ENCODE data around the gene MCTS1. TPM values are rescaled to one million over a fixed set of nuclear protein-coding genes. Genes with fewer than 3 reads are reported as not detected.
A peak's percentile ranks its signal among the peaks of the same experiment; 100 is the strongest.
"Not testable (repeated sequence)": the region's sequence is repeated elsewhere in the genome, so short reads cannot be mapped to it uniquely, and the experiment has no call there.

Gene MCTS1
- total and polyA plus RNA-seq, 2 experiments from 2014 or later = 33.0 to 58.2 TPM

DNA sequence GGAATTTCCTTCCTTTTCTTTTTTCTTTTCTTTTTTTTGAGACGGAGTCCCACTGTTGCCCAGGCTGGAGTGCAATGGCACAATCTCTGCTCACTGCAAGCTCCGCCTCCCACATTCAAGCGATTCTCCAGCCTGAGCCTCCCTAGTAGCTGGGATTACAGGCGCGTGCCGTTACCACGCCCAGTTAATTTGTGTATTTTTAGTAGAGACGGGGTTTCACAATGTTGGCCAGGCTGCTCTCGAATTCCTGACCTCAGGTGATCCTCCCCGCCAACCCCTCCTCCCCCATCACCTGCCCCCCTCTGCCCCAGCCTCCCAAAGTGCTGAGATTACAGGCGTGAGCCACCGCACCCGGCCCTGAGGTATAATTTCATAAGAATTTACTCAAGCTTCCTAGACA is 30.1 kb upstream of the MCTS1 start:
- H3K4me1 ChIP-seq (ENCODE audit: insufficient read depth); ATAC-seq; H3K4me3 Mint-ChIP-seq; H2AFZ ChIP-seq; H3K4me3 ChIP-seq; H3K27me3 Mint-ChIP-seq (ENCODE audit: insufficient read depth, low read depth, poor library complexity); H3K27ac ChIP-seq (ENCODE audit: low read depth); H3K79me2 ChIP-seq (replicated peaks; ENCODE audit: insufficient read depth); DNase-seq (ENCODE audit: low spot score); H3K9me2 ChIP-seq (ENCODE audit: insufficient read depth); H3F3A ChIP-seq (replicated peaks; ENCODE audit: low read depth); H3K9me3 Mint-ChIP-seq; H3K4me1 Mint-ChIP-seq; H3K36me3 Mint-ChIP-seq (ENCODE audit: low read depth); H3K27ac Mint-ChIP-seq; H3K4me2 ChIP-seq; H4K20me1 ChIP-seq (replicated peaks; ENCODE audit: insufficient read depth); H3K36me3 ChIP-seq (ENCODE audit: insufficient read depth); H3K27me3 ChIP-seq (ENCODE audit: insufficient read depth): not testable (repeated sequence)

DNA sequence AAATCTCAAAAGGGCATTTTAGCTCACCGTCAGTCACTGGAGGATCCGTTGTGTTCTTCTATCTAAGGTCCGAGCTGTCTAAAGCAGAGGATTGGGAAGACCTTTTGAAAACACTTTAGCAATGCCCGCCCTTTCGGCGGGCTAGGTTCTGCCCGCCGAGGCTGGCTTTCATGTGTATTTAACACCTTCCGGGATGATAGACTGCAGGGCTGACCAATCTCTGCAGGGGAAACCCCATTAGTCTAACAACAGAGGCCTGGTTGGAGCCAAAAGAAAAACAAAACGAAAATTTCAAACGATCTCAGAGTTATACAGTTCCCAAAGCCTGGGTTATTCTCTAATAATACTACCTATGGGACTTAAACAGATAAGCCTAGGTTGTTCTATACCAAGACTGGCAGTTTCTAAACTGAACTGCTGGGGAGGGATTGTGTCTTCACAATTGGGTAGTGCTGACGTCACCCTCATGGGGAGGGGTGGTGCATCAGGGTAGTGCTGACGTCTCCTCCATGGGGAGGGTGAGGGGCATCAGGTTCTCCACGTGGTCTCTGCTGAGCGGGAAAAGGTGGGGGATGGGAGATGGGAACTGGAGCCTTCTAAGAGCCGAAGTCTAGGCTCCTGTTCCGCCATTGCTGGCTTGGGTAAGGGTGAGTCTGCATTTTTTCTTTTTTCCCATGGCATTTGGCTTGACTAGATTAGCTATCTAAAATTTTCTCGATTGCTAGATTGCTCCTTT is 28.4 kb upstream of the MCTS1 start:
- DNase-seq (ENCODE audit: low spot score) (peak; percentile 42), ATAC-seq (peak; percentile 44)
- Histone ChIP-seq H4K20me1 (replicated peaks; ENCODE audit: insufficient read depth) (no peaks in the 10 kb centered on the region), H3K9me2 (ENCODE audit: insufficient read depth) (no peaks in the 10 kb centered on the region), H3K36me3 (ENCODE audit: insufficient read depth) (no peaks in the 10 kb centered on the region), H3K4me2 (no peak overlapping the region), H3F3A (replicated peaks; ENCODE audit: low read depth) (no peaks in the 10 kb centered on the region), H3K27ac (ENCODE audit: low read depth) (no peak overlapping the region), H3K4me3 (no peak overlapping the region), H3K27me3 (ENCODE audit: insufficient read depth) (no peaks in the 10 kb centered on the region), H3K4me1 (ENCODE audit: insufficient read depth) (no peaks in the 10 kb centered on the region), H3K79me2 (replicated peaks; ENCODE audit: insufficient read depth) (no peaks in the 10 kb centered on the region), H2AFZ (no peak overlapping the region; the same call in 1 of the 2 replicates)
- Mint-ChIP-seq H3K27ac (no peak overlapping the region), H3K36me3 (ENCODE audit: low read depth) (no peaks in the 10 kb centered on the region), H3K27me3 (ENCODE audit: insufficient read depth, low read depth, poor library complexity) (peaks cover 7% of the 10 kb centered on the region), H3K4me1 (no peaks in the 10 kb centered on the region; the same call in 2 of the 3 replicates), H3K9me3 (no peaks in the 10 kb centered on the region; the same call in 2 of the 3 replicates), H3K4me3 (no peak overlapping the region)
- peak; percentile 43; the same call in 1 of the 2 replicates for TF ChIP-seq CREB1 (CRISPR knock-in tag; IDR thresholded peaks at IDR 0.05; ENCODE audit: low read depth)
- TF ChIP-seq EZH2phosphoT487 (IDR thresholded peaks at IDR 0.05; ENCODE audit: unreplicated experiment) = no peak

- Mint-ChIP-seq H3K36me3 (ENCODE audit: low read depth) (no peaks in the 10 kb centered on the region), H3K4me1 (no peaks in the 10 kb centered on the region), H3K4me3 (no peak overlapping the region), H3K27ac (no peak overlapping the region), H3K27me3 (ENCODE audit: insufficient read depth, low read depth, poor library complexity) (peaks cover 3% of the 10 kb centered on the region), H3K9me3 (no peaks in the 10 kb centered on the region)
- no peak overlapping the region for H3K27ac ChIP-seq (ENCODE audit: low read depth)
- no peaks in the 10 kb centered on the region for H3K4me1 ChIP-seq (ENCODE audit: insufficient read depth)
- H4K20me1 ChIP-seq (replicated peaks; ENCODE audit: insufficient read depth) = no peaks in the 10 kb centered on the region
- no peaks in the 10 kb centered on the region for H3K9me2 ChIP-seq (ENCODE audit: insufficient read depth)
- no peak overlapping the region for H3K4me2 ChIP-seq
- no peaks in the 10 kb centered on the region for H3F3A ChIP-seq (replicated peaks; ENCODE audit: low read depth)
- no peak overlapping the region for H3K4me3 ChIP-seq
- DNase-seq (ENCODE audit: low spot score) (no peak), ATAC-seq (no peak)
- H2AFZ ChIP-seq = no peak overlapping the region
- H3K79me2 ChIP-seq (replicated peaks; ENCODE audit: insufficient read depth) = no peaks in the 10 kb centered on the region
- H3K36me3 ChIP-seq (ENCODE audit: insufficient read depth) = no peaks in the 10 kb centered on the region
- H3K27me3 ChIP-seq (ENCODE audit: insufficient read depth) = no peaks in the 10 kb centered on the region
- TF ChIP-seq NANOG (IDR thresholded peaks at IDR 0.05; ENCODE audit: borderline replicate concordance) (no peak), EZH2phosphoT487 (IDR thresholded peaks at IDR 0.05; ENCODE audit: unreplicated experiment) (no peak), JUNB (IDR thresholded peaks at IDR 0.05; ENCODE audit: unreplicated experiment) (no peak), ETS1 (IDR thresholded peaks at IDR 0.05) (no peak), EZH2 (IDR thresholded peaks at IDR 0.05; ENCODE audit: low read depth, unreplicated experiment) (no peak), CREB1 (CRISPR knock-in tag; IDR thresholded peaks at IDR 0.05; ENCODE audit: low read depth) (no peak), STAT1 (IDR thresholded peaks at IDR 0.05; ENCODE audit: unreplicated experiment) (no peak), ZNF114 (CRISPR knock-in tag; IDR thresholded peaks at IDR 0.05) (no peak)
- TF ChIP-seq, protein P1, sequence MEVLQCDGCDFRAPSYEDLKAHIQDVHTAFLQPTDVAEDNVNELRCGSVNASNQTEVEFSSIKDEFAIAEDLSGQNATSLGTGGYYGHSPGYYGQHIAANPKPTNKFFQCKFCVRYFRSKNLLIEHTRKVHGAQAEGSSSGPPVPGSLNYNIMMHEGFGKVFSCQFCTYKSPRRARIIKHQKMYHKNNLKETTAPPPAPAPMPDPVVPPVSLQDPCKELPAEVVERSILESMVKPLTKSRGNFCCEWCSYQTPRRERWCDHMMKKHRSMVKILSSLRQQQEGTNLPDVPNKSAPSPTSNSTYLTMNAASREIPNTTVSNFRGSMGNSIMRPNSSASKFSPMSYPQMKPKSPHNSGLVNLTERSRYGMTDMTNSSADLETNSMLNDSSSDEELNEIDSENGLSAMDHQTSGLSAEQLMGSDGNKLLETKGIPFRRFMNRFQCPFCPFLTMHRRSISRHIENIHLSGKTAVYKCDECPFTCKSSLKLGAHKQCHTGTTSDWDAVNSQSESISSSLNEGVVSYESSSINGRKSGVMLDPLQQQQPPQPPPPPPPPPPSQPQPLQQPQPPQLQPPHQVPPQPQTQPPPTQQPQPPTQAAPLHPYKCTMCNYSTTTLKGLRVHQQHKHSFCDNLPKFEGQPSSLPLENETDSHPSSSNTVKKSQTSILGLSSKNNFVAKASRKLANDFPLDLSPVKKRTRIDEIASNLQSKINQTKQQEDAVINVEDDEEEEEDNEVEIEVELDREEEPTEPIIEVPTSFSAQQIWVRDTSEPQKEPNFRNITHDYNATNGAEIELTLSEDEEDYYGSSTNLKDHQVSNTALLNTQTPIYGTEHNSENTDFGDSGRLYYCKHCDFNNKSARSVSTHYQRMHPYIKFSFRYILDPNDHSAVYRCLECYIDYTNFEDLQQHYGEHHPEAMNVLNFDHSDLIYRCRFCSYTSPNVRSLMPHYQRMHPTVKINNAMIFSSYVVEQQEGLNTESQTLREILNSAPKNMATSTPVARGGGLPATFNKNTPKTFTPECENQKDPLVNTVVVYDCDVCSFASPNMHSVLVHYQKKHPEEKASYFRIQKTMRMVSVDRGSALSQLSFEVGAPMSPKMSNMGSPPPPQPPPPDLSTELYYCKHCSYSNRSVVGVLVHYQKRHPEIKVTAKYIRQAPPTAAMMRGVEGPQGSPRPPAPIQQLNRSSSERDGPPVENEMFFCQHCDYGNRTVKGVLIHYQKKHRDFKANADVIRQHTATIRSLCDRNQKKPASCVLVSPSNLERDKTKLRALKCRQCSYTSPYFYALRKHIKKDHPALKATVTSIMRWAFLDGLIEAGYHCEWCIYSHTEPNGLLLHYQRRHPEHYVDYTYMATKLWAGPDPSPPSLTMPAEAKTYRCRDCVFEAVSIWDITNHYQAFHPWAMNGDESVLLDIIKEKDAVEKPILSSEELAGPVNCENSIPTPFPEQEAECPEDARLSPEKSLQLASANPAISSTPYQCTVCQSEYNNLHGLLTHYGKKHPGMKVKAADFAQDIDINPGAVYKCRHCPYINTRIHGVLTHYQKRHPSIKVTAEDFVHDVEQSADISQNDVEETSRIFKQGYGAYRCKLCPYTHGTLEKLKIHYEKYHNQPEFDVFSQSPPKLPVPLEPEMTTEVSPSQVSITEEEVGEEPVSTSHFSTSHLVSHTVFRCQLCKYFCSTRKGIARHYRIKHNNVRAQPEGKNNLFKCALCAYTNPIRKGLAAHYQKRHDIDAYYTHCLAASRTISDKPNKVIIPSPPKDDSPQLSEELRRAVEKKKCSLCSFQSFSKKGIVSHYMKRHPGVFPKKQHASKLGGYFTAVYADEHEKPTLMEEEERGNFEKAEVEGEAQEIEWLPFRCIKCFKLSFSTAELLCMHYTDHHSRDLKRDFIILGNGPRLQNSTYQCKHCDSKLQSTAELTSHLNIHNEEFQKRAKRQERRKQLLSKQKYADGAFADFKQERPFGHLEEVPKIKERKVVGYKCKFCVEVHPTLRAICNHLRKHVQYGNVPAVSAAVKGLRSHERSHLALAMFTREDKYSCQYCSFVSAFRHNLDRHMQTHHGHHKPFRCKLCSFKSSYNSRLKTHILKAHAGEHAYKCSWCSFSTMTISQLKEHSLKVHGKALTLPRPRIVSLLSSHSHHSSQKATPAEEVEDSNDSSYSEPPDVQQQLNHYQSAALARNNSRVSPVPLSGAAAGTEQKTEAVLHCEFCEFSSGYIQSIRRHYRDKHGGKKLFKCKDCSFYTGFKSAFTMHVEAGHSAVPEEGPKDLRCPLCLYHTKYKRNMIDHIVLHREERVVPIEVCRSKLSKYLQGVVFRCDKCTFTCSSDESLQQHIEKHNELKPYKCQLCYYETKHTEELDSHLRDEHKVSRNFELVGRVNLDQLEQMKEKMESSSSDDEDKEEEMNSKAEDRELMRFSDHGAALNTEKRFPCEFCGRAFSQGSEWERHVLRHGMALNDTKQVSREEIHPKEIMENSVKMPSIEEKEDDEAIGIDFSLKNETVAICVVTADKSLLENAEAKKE (CRISPR knock-in tag; IDR thresholded peaks at IDR 0.05) = no peak
Measured at GRCh38 chrX:120585702-120586101, 18.2 kb upstream of the MCTS1 start.
